Heart left ventricle (tissue), 16 donors: ENCODE data around the gene ZZZ3. TPM values are rescaled to one million over a fixed set of nuclear protein-coding genes. Genes with fewer than 3 reads are reported as not detected.

Source experiments
- ATAC-seq, 4 donors: fragments of 200-7000 bp; cut with Tn5 transposase; one replicate each; pipeline ENCODE4 v1.9.1; 2020 to 2022; ENCODE audit warnings: moderate library complexity in 4 of 4, mild to moderate bottlenecking in 3 of 4, moderate number of reproducible peaks in 1 of 4
- DNase-seq, 5 donors: peaks; one replicate each; pipeline ENCODE4 v3.0.0-alpha.2; 2020
- H3K27ac ChIP-seq, 12 donors: fragments of 200-600 bp; sonication (generic) in 4 of 12; one replicate each; pipeline versions ENCODE4 v1.5.0 to v1.8.0; 2016 to 2022; ENCODE audit warnings: mild to moderate bottlenecking in 2 of 12
- H3K27me3 ChIP-seq, 9 donors: fragments of 200-600 bp; sonication (generic) in 2 of 9; one replicate each; pipeline versions ENCODE4 v1.5.1 to v1.8.0; 2016 to 2022; ENCODE audit warnings: mild to moderate bottlenecking in 3 of 9
- H3K36me3 ChIP-seq, 9 donors: fragments of 200-600 bp; sonication (generic) in 2 of 9; one replicate each; pipeline versions ENCODE4 v1.5.0 to v1.8.0; 2018 to 2022; ENCODE audit warnings: mild to moderate bottlenecking in 2 of 9
- H3K4me1 ChIP-seq, 12 donors: fragments of 200-600 bp; sonication (generic) in 4 of 12; one replicate each; pipeline versions ENCODE4 v1.5.0 to v1.8.0; 2016 to 2022; ENCODE audit warnings: mild to moderate bottlenecking in 3 of 12
- H3K4me3 ChIP-seq, 12 donors: fragments of 200-600 bp; sonication (generic) in 4 of 12; one replicate each; pipeline versions ENCODE4 v1.5.0 to v1.8.0; 2017 to 2022; ENCODE audit warnings: mild to moderate bottlenecking in 9 of 12, moderate library complexity in 4 of 12
- H3K9me3 ChIP-seq, 12 donors: fragments of 200-600 bp; sonication (generic) in 4 of 12; one replicate each; pipeline versions ENCODE4 v1.5.0 to v1.8.0; 2016 to 2022; ENCODE audit warnings: mild to moderate bottlenecking in 1 of 12
- POLR2A ChIP-seq, 2 donors: fragments of 450-650 bp; IDR thresholded peaks; one replicate each; pipeline ENCODE4 v1.6.1; 2017; ENCODE audit warnings: antibody characterized with exemption in 2 of 2, mild to moderate bottlenecking in 2 of 2, moderate library complexity in 2 of 2
- WGBS, 4 donors: extraction: QIAGEN DNeasy Blood & Tissue Kit in 2 of 4; methylation state at CpG; one replicate each; pipeline versions ENCODE4 v1.1.5 to v1.1.7; 2013 to 2018; 5-methylcytosine and 5-hydroxymethylcytosine counted together
- intact Hi-C, 10 donors: fragments of 100-400 bp; cut with DNase I; formaldehyde crosslinking; loops; one replicate each; pipeline versions ENCODE4 v1.11.1 to v1.14.2; 2022
- polyA plus RNA-seq, 2 donors: library from polyadenylated mRNA; stranded (reverse); fragments of 200-250 nt; gene quantifications; one replicate each; pipeline ENCODE4 v1.2.3, GENCODE V29; 2013
- total RNA-seq, 9 donors: library from RNA; depleted of rRNA in 2 of 9; stranded (reverse); fragments of >200 nt in 2 of 9; fragmentation: NEBNext Ultra II Directional in 3 of 9; extraction: Animal tissue kit (Norgen Biotek cat#: 25700) in 3 of 9; gene quantifications; one replicate each; pipeline versions ENCODE4 v1.1.0 to v1.2.4, GENCODE V29; 2016 to 2023
- TF ChIP-seq, protein P1 (sequence below), 12 donors: fragments of 200-600 bp; sonication (generic) in 4 of 12; IDR thresholded peaks; one replicate each; pipeline versions ENCODE4 v1.5.0 to v1.8.0; 2018 to 2022; ENCODE audit warnings: antibody characterized with exemption in 12 of 12, mild to moderate bottlenecking in 5 of 12
- donor health status: ischemic (EF 13 %, LVEDD 7.1; RV severe dilation, severe dysfunction).
- donor health status: healthy with polysubstance abuse.
- donor health status: DM: no; HTN: yes; CAD: no.
- donor health status: DM: no; HTN: no; CAD: no.
- donor health status: ischemic (EF 25% LVEDD 6.9; RV normal size, moderate dysfunction).
- donor health status: ischemic (EF 25% LVEDD 5.7; RV mildly dilated, moderate dysfunction).
- donor health status: healthy.
- donor health status: DM: yes; HTN: yes; CAD: no.
- donor health status: ischemic (EF 35%, LVEDD 5.7; RV mildly dilated, moderate dysfunction).
- donor health status: nonischemic (EF 11% LVEDD 7.7; RV severe dilation, severe dysfunction).
- donor health status: DM: yes; HTN: yes; CAD: no.
- donor health status: PGD.
- donor health status: ischemic (EF 29% LVEDD 5.4; RV normal size, mild dysfunction).
- donor health status: nonischemic (EF 23%, LVEDD 6.1; RV moderate dilation, normal function).

ZZZ3 gene
- total and polyA plus RNA-seq, 11 donors = 7.0 to 45.1 (median 30.8) TPM

DNA sequence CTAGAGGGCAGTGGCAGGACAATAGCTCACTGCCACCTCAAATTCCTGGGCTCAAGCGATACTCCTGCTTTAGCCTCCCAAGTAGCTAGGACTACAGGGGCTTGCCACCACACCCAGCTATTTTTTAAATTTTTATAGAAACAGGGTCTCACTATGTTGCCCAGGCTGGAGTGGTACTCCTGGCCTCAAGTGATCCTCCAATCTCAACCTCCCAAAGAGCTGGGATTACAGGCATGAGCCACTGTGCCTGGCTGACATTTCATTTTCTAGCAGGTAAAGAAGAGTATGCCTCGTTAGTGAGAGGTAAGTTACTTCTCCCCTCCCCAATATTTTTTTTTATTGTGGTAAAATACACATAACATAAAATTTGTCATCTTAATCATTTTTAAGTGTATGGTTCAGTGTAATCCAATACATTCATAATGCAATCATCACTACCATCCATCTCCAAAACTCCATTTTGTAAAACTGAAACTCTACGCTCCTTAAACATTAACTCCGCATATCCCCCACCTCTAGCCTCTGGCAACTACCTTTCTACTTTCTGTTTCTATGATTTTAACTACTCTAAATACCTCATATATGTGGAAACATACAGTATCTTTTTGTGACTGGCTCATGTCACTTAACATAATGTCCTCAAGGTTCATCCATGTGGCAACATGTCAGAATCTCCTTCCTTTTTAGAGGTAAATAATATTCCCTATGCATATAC lies 22.4 kb downstream of the ZZZ3 start:
- H3K36me3 ChIP-seq = peaks cover 0 to 4% (median 0%) of the 10 kb centered on the region in 9 donors
- DNase-seq = no peak
- no peak overlapping the region for H3K27ac ChIP-seq
- intact Hi-C loops = no loop called here
- TF ChIP-seq, protein P1, sequence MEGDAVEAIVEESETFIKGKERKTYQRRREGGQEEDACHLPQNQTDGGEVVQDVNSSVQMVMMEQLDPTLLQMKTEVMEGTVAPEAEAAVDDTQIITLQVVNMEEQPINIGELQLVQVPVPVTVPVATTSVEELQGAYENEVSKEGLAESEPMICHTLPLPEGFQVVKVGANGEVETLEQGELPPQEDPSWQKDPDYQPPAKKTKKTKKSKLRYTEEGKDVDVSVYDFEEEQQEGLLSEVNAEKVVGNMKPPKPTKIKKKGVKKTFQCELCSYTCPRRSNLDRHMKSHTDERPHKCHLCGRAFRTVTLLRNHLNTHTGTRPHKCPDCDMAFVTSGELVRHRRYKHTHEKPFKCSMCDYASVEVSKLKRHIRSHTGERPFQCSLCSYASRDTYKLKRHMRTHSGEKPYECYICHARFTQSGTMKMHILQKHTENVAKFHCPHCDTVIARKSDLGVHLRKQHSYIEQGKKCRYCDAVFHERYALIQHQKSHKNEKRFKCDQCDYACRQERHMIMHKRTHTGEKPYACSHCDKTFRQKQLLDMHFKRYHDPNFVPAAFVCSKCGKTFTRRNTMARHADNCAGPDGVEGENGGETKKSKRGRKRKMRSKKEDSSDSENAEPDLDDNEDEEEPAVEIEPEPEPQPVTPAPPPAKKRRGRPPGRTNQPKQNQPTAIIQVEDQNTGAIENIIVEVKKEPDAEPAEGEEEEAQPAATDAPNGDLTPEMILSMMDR (IDR thresholded peaks at IDR 0.05) = no peak
- no peak for TF ChIP-seq POLR2A (IDR thresholded peaks at IDR 0.05)
- H3K4me1 ChIP-seq = peaks cover 0 to 15% (median 4%) of the 10 kb centered on the region in 12 donors
- no peaks in the 10 kb centered on the region for H3K9me3 ChIP-seq
- no peak for ATAC-seq
- no peaks in the 10 kb centered on the region for H3K27me3 ChIP-seq
- no peak overlapping the region for H3K4me3 ChIP-seq
- 74 to 98% (median 98%) methylated on average over 4 of the region's 4 CpGs for WGBS, 4 donors

DNA sequence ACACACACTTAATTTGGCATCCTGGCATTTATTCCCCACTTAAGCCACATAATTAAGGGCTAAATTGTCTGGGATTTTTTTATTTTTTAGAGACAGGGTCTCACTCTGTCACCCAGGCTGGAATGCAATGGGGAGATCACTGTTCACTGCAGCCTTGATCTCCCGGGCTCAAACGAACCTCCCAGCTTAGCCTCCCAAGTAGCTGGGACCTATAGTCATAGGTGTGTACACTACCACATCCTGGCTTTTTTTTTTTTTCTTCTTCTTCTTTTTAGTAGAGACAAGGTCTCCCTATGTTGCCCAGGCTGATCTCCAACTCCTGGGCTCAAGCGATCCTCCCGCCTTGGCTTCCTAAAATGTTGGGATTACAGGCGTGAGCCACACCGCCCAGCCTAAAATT lies 24.2 kb downstream of the ZZZ3 start:
- peaks cover 0 to 8% (median 0%) of the 10 kb centered on the region in 12 donors for H3K9me3 ChIP-seq
- no peak for TF ChIP-seq POLR2A (IDR thresholded peaks at IDR 0.05)
- TF ChIP-seq, protein P1 (IDR thresholded peaks at IDR 0.05) = no peak
- H3K4me1 ChIP-seq = no peaks in the 10 kb centered on the region
- H3K27me3 ChIP-seq = no peaks in the 10 kb centered on the region
- intact Hi-C loops = no loop called here
- 94 to 97% (median 96%) methylated on average over 6 of the region's 6 CpGs for WGBS, 4 donors
- H3K4me3 ChIP-seq = no peak overlapping the region
- H3K36me3 ChIP-seq = peaks cover 0 to 4% (median 0%) of the 10 kb centered on the region in 9 donors
- no peak overlapping the region for H3K27ac ChIP-seq
- no peak for ATAC-seq
- no peak for DNase-seq

DNA sequence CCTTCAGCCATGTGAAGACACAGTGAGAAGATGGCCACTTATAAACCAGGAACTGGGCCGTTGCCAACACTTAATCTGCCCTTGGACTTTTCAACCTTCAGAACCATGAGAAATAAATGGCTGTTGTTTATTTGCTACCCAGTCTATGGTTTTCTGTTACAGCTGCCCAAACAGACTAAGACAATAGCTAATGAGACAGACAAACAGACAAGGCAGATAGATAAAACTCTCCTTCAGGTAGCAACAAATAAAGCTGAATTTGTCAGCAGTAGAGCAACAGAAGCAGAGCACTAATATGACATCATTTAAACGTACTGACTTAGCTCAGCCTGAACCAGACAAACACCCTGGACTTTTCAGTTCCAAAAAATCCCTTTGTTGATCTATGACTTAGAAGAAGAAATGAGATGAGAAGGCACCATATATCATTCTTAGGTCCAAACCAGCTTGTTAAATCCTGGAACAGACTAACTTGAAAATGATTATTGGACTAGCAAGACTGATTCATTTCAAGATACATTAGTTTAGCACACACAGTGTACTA lies 27.0 kb downstream of the ZZZ3 start:
- intact Hi-C loops = no loop called here
- ATAC-seq (no peak), DNase-seq (no peak)

DNA sequence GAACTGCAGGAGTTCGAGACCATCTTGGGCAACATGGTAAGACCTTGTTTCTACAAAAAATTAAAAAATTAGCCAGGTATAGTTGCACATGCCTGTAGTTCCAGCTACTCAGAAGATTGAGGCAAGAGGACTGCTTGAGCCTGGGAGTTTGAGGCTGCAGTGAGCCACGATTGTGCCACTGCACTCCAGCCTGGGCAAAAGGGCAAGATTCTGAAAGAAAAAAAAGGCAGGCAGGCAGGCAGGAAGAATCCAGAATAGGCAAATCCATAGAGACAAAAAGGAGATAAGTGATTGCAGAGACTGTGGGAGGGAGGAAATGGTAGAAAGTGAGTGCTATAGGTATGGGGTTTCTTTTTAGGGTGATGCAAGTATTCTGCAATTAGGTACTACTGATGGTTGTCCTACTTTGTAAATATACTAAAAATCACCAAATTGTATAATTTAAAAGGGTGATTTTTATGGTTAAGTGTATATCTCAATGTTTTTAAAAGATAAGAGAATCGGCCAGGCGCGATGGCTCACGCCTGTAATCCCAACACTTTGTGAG lies 29.4 kb downstream of the ZZZ3 start:
- no peak overlapping the region for H3K27ac ChIP-seq
- WGBS, 4 donors = 78 to 87% (median 84%) methylated on average over 6 of the region's 6 CpGs
- intact Hi-C loops = no loop called here

More for the DNA sequence above, 27.0 kb downstream of the ZZZ3 start:
- Histone ChIP-seq H3K27me3 (no peaks in the 10 kb centered on the region), H3K4me1 (peaks cover 0 to 9% (median 1%) of the 10 kb centered on the region in 12 donors), H3K36me3 (peaks cover 0 to 5% (median 0%) of the 10 kb centered on the region in 9 donors), H3K27ac (no peak overlapping the region), H3K9me3 (peaks cover 0 to 19% (median 6%) of the 10 kb centered on the region in 12 donors), H3K4me3 (no peak overlapping the region)
- TF ChIP-seq, protein P1 (IDR thresholded peaks at IDR 0.05) = no peak
- no peak for TF ChIP-seq POLR2A (IDR thresholded peaks at IDR 0.05)
- WGBS, 4 donors = 60 to 72% (median 67%) methylated on average over 2 of the region's 2 CpGs

More for the DNA sequence above, 29.4 kb downstream of the ZZZ3 start:
- H3K4me1 ChIP-seq = peaks cover 0 to 9% (median 1%) of the 10 kb centered on the region in 12 donors
- no peak overlapping the region for H3K4me3 ChIP-seq
- ATAC-seq (no peak), DNase-seq (no peak)
- H3K27me3 ChIP-seq = no peaks in the 10 kb centered on the region
- TF ChIP-seq, protein P1 (IDR thresholded peaks at IDR 0.05) = no peak
- H3K36me3 ChIP-seq = peaks cover 0 to 5% (median 0%) of the 10 kb centered on the region in 9 donors
- peaks cover 0 to 44% (median 17%) of the 10 kb centered on the region in 12 donors for H3K9me3 ChIP-seq
